ENCODE measurements around the gene JOSD2.

Gene JOSD2

GRCh38 chr19:50512999-50513745 is 2.2 kb upstream of the JOSD2 start:
- DNase-seq: no peak

GRCh38 chr19:50512112-50512998 is 1.4 kb upstream of the JOSD2 start:
- DNase-seq: no peak

- no peak for DNase-seq
These were observed 307 bp downstream of the JOSD2 start for GRCh38 chr19:50510700-50511068.

- DNase-seq: no peak
These were observed 795 bp downstream of the JOSD2 start for GRCh38 chr19:50510121-50510670.

GRCh38 chr19:50509366-50509765 is 1.6 kb downstream of the JOSD2 start:
- DNase-seq: no peak

GRCh38 chr19:50508843-50509190 is 2.2 kb downstream of the JOSD2 start:
- DNase-seq: no peak

GRCh38 chr19:50507376-50507775 is 3.6 kb downstream of the JOSD2 start:
- DNase-seq: no peak

GRCh38 chr19:50506700-50507099 is 4.3 kb downstream of the JOSD2 start:
- DNase-seq: no peak

- DNase-seq: no peak
These were observed 5.0 kb downstream of the JOSD2 start for GRCh38 chr19:50505856-50506611.

GRCh38 chr19:50501568-50502475 is 9.2 kb downstream of the JOSD2 start:
- no peak for DNase-seq

- DNase-seq: no peak
These were observed 9.8 kb downstream of the JOSD2 start for GRCh38 chr19:50501186-50501567.

GRCh38 chr19:50500753-50501151 is 10.2 kb downstream of the JOSD2 start:
- no peak for DNase-seq

GRCh38 chr19:50500060-50500752 is 10.8 kb downstream of the JOSD2 start:
- DNase-seq: no peak

- DNase-seq: no peak
These were observed 12.6 kb downstream of the JOSD2 start for GRCh38 chr19:50498219-50499056.

- no peak for DNase-seq
These were observed 14.0 kb downstream of the JOSD2 start for GRCh38 chr19:50497022-50497405.

GRCh38 chr19:50496189-50497021 is 14.6 kb downstream of the JOSD2 start:
- DNase-seq: no peak

- DNase-seq: no peak
These were observed 15.9 kb downstream of the JOSD2 start for GRCh38 chr19:50495020-50495531.

- DNase-seq: no peak
These were observed 16.6 kb downstream of the JOSD2 start for GRCh38 chr19:50494186-50495019.
